Measurements from ENCODE around the gene UCK2.

DNA sequence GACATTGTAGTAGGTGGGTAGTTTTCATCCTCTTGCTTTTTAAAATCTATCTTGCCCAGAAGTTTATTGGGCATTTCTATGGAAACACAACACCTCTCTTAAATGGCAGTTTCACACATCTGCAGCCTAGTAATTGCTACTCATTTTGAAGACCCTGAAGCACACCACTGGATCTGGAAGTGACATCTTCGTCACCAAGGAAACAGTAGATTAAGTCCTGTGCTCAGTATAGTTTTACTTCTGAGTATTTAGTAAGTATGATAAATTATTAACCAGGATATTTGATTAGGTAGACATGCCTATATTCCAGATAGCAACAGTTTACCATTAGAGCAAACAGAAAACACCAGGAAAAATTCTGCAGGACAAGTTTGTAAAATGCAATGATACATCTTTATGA is 48.7 kb downstream of the UCK2 start:
- TF ChIP-seq, protein P1, sequence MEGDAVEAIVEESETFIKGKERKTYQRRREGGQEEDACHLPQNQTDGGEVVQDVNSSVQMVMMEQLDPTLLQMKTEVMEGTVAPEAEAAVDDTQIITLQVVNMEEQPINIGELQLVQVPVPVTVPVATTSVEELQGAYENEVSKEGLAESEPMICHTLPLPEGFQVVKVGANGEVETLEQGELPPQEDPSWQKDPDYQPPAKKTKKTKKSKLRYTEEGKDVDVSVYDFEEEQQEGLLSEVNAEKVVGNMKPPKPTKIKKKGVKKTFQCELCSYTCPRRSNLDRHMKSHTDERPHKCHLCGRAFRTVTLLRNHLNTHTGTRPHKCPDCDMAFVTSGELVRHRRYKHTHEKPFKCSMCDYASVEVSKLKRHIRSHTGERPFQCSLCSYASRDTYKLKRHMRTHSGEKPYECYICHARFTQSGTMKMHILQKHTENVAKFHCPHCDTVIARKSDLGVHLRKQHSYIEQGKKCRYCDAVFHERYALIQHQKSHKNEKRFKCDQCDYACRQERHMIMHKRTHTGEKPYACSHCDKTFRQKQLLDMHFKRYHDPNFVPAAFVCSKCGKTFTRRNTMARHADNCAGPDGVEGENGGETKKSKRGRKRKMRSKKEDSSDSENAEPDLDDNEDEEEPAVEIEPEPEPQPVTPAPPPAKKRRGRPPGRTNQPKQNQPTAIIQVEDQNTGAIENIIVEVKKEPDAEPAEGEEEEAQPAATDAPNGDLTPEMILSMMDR (IDR thresholded peaks at IDR 0.05 in 2 of 3, conservative IDR thresholded peaks at IDR 0.05 in 1 of 3; ENCODE audit: borderline replicate concordance in 1 of 3, insufficient read depth in 1 of 3, low read depth in 2 of 3, low read length in 2 of 3): no peak
- TF ChIP-seq YY1 (IDR thresholded peaks at IDR 0.05; ENCODE audit: extremely low read depth, insufficient replicate concordance, low read depth, low read length) (no peak), SRF (IDR thresholded peaks at IDR 0.05; ENCODE audit: low read depth) (no peak), POLR2A (IDR thresholded peaks at IDR 0.05; ENCODE audit: borderline replicate concordance, extremely low read depth, insufficient read depth, insufficient read length) (no peak), POLR2AphosphoS5 (IDR thresholded peaks at IDR 0.05; ENCODE audit: low read depth, low read length) (no peak), JUND (IDR thresholded peaks at IDR 0.05) (no peak), CEBPB (IDR thresholded peaks at IDR 0.05; ENCODE audit: low read depth) (no peak), RAD21 (IDR thresholded peaks at IDR 0.05; ENCODE audit: low read depth) (no peak), CBX3 (IDR thresholded peaks at IDR 0.05; ENCODE audit: low read depth) (no peak)
- TF ChIP-seq, protein P2, sequence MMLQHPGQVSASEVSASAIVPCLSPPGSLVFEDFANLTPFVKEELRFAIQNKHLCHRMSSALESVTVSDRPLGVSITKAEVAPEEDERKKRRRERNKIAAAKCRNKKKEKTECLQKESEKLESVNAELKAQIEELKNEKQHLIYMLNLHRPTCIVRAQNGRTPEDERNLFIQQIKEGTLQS (IDR thresholded peaks at IDR 0.05): no peak

Data from HCT116 (cell line).